GM18873 (cell line): ENCODE data around the gene LEF1.

ENCODE experiments used
- ATAC-seq: cut with Tn5 transposase; IDR thresholded peaks from one replicate; pipeline ENCODE4 v1.9.1; 2021; ENCODE audit warnings: mild to moderate bottlenecking, moderate library complexity, moderate number of reproducible peaks; ENCODE audit not compliant: unreplicated experiment, low FRiP score

LEF1 gene

DNA sequence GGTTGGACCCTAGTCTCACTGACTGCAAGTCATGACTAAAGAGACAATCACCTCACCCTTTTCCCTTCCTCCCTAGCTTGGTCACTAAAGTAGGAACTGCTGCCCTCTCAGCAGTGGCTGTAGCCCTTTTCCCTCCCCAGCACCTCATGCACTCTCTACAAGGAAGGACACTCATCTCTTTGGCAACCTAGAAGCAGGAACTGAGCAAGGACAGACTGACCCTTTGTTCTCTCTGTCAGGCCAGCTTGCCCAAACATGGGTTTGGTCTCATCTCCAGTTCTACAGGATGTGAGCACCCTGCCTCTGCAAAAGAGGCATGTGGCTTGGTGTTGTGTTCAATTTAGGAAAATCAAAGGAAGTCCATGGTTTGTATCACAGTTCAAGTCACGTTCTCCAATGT, 15.8 kb downstream of the LEF1 start:
- no peak for ATAC-seq

DNA sequence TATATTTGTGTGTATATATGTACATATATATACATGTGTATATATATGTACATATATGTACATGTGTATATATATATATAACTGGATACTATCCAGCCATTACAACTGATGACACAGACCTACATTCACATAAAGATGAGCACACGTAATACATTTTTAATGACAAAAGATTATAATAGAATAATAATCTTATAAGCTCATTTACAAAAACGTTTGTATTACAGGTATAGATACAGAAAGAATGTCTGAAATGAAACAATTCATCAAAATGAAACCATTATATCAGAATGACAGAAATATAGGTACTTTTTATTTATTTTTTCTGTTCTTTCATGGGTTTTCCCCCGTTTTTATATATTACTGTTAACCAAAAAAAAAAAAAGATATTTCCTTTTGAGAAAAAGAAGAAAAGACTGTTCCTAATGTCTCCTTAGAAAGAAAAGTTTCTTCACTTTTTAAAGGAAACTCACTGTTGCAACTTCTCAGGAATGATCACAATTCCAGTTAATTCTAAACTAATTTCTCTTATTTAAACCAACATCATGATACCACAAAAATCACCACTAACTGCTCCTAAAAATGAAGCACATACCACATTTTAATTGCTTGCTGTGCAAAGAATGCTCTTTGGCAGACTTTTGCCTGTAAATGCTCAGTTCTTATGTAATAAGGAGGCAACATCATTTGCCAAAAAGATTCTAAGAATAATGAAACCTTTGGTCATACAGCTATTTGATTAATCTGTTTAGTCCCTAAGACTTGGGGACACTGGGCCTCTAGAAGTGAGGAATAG, 18.9 kb downstream of the LEF1 start:
- no peak for ATAC-seq

DNA sequence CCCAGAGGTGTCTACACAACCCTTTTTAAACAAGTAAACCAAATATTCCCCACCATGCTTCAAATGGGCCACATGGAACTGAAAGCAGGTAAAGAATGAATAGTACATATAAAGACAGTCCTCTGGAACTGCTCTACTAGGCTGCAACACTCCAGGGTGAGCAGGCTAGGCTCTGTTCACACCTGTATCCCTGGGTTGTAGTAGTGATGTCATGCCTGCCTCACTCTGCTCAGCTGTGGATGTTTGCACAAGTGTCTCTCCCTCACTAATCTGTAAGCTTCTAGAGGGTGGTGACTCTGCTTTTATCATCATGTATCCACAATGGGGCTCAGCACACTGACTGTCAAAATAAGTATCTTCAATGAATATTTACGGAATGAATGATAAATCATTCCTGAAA, 20.4 kb downstream of the LEF1 start:
- no peak for ATAC-seq

DNA sequence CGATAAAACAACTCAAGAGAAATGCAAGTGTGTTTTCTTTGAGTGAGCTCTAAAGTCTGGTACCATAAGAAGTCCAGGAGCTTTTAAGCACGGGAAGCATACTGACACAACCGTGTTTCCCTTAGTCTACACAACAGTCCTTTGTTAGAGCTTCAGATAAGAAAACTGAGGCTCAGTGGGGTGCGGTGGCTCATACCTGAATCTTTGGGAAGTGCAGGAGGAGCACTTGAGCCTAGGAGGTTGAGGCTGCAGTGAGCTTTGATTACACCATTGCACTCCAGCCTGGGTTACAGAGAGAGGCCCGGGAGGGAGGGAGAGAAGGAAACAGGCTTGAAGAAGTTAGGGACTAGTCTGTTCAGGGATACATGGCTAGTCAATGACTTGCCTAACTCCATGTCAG, 21.9 kb downstream of the LEF1 start:
- no peak for ATAC-seq

DNA sequence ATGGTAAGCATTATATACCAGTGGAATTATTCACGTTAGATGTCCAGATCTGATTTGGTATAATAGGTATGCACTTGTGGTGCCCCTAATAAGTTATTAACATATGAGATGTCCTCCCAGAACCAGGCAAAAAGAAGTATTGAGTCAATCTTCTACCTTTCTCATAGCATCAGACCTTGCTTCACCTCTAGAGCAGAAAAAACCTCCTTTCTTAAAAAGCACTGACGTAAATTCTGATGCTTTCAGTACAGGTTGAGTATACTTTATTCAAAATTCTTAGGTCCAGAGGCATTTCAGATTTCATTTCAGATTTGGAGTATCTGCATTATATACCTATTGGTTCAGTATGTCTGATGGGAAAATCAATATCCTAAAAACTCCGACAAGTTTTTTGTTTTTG, 22.4 kb downstream of the LEF1 start:
- no peak for ATAC-seq

DNA sequence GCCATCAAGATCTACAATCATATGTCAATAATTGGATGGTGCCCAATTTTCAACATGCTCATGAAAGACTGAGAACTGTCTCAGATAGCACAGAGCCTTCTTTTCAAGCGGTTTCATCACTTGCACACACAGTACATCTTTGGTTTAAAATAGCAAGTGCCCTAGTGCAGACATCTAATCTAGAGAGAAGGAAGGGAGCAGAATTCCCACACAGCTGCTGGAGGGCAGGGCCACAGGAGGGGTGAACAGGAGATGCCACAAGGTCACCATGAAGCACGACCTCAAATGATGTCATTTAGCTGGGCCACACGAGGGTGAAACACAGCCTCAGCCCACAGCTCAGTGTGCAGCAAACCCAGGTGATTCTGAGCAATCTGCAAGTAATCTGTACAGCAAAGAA, 24.3 kb downstream of the LEF1 start:
- no peak for ATAC-seq

DNA sequence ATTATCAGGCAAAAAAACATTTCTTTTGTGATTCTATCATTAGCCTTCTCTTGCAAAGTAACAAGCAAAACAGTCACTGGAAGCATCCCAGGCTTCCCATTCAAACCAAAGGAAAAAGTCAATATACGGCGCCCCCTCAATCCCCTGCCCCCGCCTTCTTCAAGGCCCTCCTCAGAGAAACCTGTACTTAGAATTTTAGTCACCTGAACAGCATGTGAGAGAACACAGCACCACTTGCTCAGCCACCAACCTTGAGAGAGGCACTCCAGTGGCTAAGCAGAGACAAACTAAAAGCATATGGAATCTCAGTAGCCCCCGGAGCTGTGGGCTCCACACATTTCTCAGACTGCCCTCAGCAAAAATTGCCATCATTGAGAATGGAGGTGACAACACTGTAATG, 25.2 kb downstream of the LEF1 start:
- ATAC-seq, result no peak

DNA sequence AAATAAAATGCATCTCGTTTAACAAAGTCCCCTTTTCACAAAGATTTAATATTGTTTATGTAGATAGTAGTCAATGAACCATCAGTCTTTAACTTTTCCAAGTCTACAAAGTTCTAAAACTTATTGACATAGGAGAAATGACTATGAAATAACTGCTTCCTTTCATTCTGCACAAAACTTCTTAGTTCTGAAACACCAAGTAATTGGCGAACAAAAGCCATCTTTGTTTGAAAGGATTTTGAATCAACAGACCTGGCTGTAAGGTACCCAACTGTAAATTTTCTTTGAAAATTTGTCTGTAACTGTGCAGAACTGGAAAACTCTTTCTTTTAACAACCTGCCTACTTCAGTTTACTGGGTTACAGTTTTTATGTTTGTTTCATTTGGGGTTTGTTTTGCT, 25.9 kb downstream of the LEF1 start:
- no peak for ATAC-seq

DNA sequence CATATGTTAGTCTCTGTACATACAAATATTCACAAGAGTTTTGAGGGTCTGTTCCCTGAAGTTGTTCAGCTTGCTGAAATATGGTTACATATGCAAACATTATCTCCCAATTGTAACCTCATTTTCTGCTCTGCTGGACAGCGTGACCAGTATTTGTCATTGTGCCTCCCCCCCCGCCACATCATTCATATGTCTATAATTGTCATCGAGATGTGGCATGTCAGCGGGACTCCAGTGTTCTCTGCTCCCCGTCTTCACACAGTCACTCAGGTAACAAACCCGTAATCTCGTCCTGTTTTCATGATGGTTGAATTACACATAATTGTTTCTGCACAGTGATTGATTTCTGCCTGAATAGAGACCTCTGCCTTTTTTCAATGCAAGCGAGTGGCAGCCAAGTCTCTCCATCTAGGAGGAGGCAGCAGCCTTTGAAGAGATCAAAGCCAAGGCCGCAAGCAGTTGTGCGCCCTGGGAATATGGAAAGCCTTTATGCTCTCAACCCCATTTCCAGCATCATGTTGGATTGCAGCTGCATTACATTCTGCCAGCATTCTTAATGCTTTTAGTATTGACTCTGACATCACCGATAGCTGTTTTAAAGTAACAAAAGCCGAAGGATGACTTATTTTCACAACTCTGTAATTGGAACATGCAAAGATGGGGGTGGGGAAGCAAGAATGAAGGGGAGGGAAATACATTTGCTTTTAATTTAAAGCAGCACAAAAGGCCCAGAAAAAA, 27.4 kb downstream of the LEF1 start:
- no peak for ATAC-seq

DNA sequence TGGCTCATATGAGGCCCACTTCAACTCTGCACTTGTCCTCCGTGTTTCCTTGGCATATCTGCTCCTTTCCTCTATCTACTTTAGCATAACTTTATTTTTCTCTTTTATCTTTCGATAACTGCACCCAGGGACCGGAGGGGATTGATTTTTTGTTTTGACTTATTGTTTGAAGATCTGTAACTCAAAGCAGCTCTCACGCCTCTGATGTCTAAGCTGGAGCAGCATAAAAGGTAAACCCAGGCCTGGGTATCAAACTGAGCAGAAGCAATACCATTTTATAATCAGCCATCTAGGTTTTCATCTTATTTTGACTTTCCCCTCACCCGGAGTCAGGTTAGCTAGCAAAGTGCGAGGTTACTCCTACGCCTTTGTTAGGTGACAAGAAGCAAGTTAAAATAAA, 28.4 kb downstream of the LEF1 start:
- no peak for ATAC-seq

DNA sequence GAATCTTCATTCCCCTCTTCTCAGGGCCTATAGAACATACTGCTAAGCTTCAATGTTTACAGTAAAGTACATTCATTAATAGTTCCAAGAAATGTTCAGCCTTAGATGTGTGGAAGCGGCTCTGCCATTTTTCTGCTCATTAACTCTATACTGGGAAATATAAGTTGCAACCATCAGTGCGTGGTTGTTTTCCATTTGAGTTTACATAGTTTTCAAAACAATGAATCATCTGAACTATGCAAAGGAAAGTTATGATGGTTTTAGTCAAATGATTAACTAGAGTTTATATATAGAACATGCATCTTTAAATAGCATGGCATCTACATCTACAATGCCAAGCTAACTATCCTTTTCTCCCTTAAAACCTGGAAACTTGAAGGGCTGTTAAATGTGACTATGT, 29.6 kb downstream of the LEF1 start:
- no peak for ATAC-seq

DNA sequence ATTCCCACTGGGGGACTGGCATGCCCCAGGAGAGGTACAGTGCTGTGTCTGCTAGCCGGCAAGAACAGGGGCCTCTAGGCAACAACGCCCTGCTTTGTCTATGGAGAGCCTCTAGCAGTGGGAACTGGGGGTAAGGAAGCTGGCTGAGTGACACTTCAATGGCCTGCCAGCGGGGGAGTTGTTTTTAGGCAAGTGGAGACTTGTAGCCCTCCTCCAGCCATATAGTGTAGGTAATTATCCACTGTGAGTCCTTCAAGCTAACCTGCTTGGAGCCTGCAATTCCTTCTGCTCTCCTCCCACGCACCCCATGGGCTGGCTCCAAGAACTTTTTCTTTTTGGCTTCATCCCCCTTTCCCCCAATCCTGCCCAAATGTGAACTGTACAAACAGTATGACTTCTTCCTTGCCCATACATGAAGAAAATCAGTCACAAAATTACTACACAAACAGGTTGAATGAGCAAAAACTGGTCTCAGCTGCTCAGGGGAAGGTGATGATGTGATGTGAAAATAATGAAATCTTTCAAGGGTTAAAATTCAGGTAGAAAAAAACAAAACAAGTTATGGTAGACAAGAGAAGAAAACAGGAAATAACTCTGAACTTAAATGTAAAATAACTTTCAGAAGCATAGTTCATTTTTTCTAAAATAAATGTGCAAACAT, 33.1 kb downstream of the LEF1 start:
- ATAC-seq, result no peak

DNA sequence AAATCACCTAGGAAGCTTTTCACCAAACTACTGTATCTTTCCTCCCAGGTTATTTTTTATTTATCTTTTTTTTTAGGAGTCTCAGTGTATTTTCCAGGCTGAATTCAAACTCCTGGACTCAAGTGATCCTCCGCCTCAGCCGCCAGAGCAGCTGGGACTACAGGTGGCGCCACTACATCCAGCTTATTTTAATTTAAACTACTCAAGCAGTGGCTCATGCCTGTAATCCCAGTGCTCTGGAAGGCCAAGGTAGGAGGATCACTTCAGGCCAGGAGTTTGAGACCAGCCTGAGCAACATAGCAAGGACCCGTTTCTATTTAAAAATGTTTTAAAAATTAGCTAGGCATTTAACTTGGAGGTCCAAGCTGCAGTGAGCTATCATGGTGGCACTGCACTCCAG, 37.8 kb downstream of the LEF1 start:
- ATAC-seq, result no peak

DNA sequence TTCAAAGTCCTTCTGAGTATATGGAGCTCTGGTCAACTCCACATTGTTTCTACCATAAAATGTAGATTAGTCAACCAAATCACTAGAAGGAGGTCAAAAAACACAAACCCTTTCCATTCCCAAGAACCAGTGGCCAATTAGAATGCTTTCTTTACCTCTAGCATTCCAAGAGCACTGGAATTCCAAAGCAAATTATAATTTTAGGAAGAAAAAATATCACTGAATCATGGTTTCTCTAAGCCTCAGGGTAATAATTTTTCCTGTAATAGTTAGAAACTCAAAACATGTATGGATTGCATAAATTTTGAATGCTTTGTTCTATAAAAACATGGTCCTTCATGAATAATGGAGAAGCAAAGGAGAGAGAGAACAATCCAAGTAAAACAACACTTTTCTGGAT, 39.5 kb downstream of the LEF1 start:
- ATAC-seq, result no peak

DNA sequence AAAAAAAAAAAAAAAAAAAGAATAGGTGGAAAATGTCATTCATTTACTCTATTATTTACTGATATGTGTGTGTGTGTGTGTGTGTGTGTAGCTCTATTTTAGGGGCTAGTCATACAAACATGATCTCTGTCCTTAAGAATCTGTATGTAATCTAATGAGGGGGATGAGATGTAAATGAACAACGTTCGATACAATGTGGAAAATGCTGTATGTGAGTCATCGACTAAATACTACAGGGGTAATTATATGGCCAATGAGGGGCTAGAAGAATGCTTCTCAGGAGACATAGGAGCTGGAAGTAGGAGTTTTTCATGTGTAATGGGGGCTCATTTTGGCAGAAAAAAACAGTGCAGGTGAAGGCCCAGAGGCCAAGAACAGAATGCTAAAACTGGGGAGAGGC, 41.9 kb downstream of the LEF1 start:
- no peak for ATAC-seq

DNA sequence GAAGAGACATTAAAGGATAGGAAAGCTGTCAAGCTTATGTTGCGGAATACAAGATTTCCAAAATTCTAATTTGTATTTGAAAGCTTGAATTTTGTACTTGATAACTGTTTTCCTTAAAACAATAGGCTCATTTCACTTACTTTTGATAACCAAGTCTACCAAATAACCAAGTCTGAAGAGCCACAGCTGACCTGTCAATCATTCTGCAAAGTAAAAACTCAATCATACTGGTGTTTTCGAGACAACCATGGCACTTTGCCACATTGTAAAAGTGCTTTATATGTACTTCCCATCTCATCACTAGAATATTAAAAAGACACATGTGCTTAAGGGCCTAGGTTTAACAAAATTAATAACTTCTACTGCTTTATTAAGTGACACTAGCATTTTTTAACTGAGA, 47.9 kb downstream of the LEF1 start:
- ATAC-seq, result no peak

DNA sequence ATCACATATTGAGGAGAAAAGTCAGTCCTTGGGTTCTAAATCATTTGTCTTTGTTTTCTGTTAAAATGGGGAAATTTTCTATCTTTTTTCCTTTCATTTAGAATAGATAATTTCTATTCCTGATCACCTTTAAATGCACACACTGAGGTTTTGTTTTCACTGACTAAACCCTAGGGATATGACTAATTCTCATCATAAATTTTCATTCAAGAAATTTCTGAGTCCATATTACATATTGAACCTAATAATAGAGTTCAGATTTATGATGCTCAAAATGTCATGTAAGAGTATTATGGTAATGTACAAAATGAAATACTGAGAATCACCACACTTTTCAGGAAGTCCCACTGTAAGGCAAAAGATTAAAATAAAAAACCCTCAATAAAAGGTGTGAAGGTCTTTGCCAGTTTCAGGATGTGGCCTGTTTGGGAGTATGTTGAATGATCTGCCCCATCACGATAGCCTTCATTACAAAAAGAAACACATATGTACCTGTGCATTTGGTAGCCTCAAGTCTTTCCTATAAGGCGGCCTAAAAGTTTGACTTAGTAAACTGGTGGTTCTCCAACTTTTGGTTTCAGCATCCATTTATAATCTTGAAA, 49.4 kb downstream of the LEF1 start:
- ATAC-seq, result no peak

DNA sequence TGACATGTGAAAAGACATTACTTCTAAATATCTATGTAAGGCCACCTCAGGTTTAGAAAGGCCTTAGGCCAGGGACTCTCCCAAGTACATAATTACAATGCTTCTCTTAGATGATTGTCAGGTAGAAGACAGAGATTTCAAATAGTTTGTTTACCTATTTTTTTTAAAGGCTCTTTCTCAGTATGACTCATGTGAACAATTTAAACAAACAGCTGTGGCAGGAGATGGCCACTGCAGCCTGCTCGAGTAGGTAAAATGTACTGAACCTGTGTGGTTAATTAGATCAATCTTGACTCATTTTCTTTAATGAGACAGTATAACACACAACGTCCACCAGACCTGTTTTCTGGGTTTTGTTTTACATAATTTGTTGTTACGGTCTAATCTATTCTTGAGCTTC, 50.2 kb downstream of the LEF1 start:
- ATAC-seq, result peak; percentile 97

DNA sequence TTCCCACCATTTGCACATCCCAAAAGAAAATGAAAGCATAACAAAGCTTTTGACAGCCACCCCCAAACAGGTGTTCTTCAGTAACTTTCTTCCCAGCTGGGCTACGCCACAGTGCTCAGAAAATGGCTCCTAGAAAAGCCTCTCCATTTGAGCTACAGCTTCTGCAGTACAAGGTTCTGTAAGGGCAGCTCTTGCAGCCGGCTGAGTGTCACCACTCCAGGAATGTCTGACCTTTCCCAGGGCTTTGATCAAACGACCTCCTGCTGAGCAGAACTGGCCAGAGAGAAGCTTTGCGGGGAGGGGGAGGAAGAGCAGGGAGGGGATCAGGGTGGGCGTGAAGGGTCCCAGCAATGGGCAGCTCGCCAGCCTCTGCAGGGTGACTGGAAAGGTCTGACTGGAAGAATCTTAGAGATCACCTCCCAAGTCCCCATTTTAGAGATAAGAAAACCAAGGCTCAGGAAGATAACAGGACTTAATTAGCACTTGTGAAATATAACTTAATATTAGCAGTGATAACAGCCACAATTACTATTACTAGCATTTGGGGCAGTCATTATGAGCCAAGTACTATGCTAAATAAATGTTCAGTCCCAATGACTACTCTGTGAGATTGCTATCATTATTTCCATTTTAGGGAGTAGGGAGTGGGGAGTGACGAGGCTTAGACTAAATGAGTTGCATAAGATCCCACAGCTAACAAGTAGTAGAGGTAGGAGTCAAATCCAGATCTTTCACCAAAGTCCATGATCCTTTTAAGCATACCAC, 51.1 kb downstream of the LEF1 start:
- ATAC-seq, result no peak

DNA sequence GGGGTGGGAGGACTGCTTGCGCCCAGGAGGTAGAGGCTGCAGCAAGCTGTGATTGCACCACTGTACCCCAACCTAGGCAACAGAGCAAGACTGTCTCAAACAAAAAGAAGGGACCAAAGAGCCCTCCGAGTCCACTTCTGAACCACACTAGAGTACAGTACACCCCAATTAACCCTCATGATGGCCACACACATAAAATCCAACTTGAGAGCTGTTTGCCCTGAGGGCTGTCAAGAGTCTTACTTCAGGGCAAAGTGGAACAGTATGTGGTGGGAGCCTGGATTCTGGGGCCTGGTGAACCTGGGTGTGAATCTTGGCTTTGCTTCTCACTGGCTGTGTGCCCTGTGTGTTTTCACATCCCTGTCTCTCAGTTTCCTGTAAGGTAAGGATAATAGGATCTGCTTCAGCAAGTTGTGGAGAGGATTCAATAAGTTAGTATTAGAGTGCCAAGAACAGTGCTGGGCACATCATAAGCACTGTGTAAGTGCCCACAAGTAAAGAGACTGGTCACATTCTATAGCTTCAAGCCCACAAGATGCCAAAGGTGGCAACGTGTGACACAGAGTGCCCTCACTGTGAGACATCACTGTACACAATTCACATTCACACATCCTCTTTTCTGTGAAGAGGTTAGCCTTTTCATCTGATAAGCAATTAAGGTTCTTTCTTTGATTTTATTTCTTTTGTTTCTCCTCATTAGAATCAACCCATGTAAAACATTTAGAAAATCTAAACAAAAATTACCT, 52.1 kb downstream of the LEF1 start:
- no peak for ATAC-seq
